ENCODE results near the gene JAML. TPM values are rescaled to one million over a fixed set of nuclear protein-coding genes. Genes with fewer than 3 reads are reported as not detected.

The JAML gene
- total and polyA plus RNA-seq, 2 of the 8 experiments (the other 6 are each of a cell fraction or from before 2014, with no cell fraction given) = 0.12 to 0.58 TPM

GRCh38 chr11:118180300-118180703 is 44.5 kb downstream of the JAML start (continued):
- TF ChIP-seq EGR1 (IDR thresholded peaks at IDR 0.05; ENCODE audit: borderline replicate concordance, low read depth, low read length) = no peak
- peak; percentile 84 for TF ChIP-seq MAX (IDR thresholded peaks at IDR 0.05)
- no peak for TF ChIP-seq ATF2 (IDR thresholded peaks at IDR 0.05; ENCODE audit: low read length)
- no peak for TF ChIP-seq CREB1 (IDR thresholded peaks at IDR 0.05)
- no peak for TF ChIP-seq EZH2 (IDR thresholded peaks at IDR 0.05; ENCODE audit: low read depth, low read length, severe bottlenecking)
- peak in 2 of 3 experiments; percentile 8; a peak in 2 of 4 replicates for TF ChIP-seq CTCF (IDR thresholded peaks at IDR 0.05; ENCODE audit: control extremely low read depth in 1 of 3, insufficient read depth in 1 of 3, low read depth in 1 of 3, low read length in 3 of 3)
- 0 out of 2 replicates have a peak, but pooled peaks have one; percentile 16 for TF ChIP-seq KDM1A (IDR thresholded peaks at IDR 0.05; ENCODE audit: borderline replicate concordance, low read length)
- no peak for TF ChIP-seq YY1 (IDR thresholded peaks at IDR 0.05; ENCODE audit: low read depth, low read length)
- no peak for TF ChIP-seq SIRT6 (IDR thresholded peaks at IDR 0.05; ENCODE audit: low read length)
- TF ChIP-seq TEAD4 (IDR thresholded peaks at IDR 0.05; ENCODE audit: low read depth, low read length) = no peak
- no peak for TF ChIP-seq SP2 (IDR thresholded peaks at IDR 0.05; ENCODE audit: low read length)
- no peak for TF ChIP-seq NANOG (IDR thresholded peaks at IDR 0.05; ENCODE audit: insufficient read depth, low read depth, low read length, poor library complexity, severe bottlenecking)
- TF ChIP-seq RAD21 (IDR thresholded peaks at IDR 0.05 in 1 of 2, conservative IDR thresholded peaks at IDR 0.05 in 1 of 2; ENCODE audit: low read depth in 2 of 2, low read length in 2 of 2) = peak; percentile 11 to 19; a peak in 1 of 4 replicates
- TF ChIP-seq SIX5 (IDR thresholded peaks at IDR 0.05; ENCODE audit: low read depth, low read length) = no peak
- no peak for TF ChIP-seq TAF1 (IDR thresholded peaks at IDR 0.05; ENCODE audit: low read depth, low read length)
- no peak for TF ChIP-seq KDM5A (IDR thresholded peaks at IDR 0.05; ENCODE audit: low read length)
- no peak for TF ChIP-seq USF2 (IDR thresholded peaks at IDR 0.05; ENCODE audit: low read length)
- no peak for TF ChIP-seq RBBP5 (IDR thresholded peaks at IDR 0.05; ENCODE audit: borderline replicate concordance, low read depth, low read length)
- TF ChIP-seq CBX5 (IDR thresholded peaks at IDR 0.05; ENCODE audit: low read depth, low read length) = no peak
- TF ChIP-seq HDAC2 (IDR thresholded peaks at IDR 0.05; ENCODE audit: borderline replicate concordance in 1 of 2, low read depth in 2 of 2, low read length in 2 of 2) = no peak

Measured in H1 (cell line).